H54 (cell line): ENCODE measurements around the gene TSPAN18.

ENCODE experiments used
- DNase-seq: peaks from one replicate; pipeline ENCODE4 v3.0.0; 2011; ENCODE audit warnings: low spot score, mixed read lengths; ENCODE audit not compliant: insufficient read length
- FAIRE-seq: peaks from 3 replicates; lab custom pipeline; 2011; peaks lifted over from hg19 to GRCh38; lab: Jason Lieb, UNC
- POLR2A ChIP-seq: IDR thresholded peaks from 2 replicates; pipeline ENCODE4 v1.6.1; 2011; ENCODE audit warnings: low read depth, mild to moderate bottlenecking, low read length

TSPAN18 gene

DNA sequence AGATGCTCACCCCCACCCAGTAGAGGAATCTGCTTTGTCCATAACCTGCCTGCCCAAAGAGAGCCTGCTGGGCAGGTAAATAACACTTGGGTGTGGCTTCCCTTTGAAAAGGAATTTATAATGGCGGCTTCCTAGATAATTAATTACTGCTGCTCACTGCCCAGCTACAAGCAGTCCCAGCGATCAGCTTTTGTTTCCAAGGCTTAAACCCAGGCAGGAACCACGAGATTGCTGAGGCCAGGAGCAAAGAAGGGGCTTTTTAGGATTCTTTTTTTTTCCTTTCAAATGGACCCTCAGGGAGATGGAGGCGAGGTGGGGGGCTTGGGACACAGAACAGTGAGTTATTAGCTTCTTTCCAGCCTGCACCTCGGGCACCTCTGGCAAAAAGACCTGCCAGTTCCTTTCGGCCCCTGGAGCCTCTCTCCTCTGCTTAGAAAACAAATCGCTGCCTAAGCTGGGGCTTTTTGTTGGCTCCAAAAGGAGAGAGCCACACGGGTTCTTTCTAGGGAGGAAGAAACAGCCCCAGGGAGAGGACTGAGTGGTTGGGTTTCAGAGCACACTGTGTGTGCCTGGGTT is 107.2 kb downstream of the TSPAN18 start:
- DNase-seq (no peak), FAIRE-seq (no peak)
- no peak for TF ChIP-seq POLR2A

- FAIRE-seq, result no peak
Measured at GRCh38 chr11:44834846-44835245, 108.1 kb downstream of the TSPAN18 start.

GRCh38 chr11:44835296-44835695 is 108.5 kb downstream of the TSPAN18 start:
- no peak for DNase-seq
- no peak for TF ChIP-seq POLR2A
- no peak for FAIRE-seq

More at GRCh38 chr11:44834846-44835245, 108.1 kb downstream of the TSPAN18 start:
- DNase-seq, result no peak
- TF ChIP-seq POLR2A, result no peak

GRCh38 chr11:44835938-44836337 is 109.2 kb downstream of the TSPAN18 start:
- FAIRE-seq (no peak), DNase-seq (no peak)
- TF ChIP-seq POLR2A, result no peak

GRCh38 chr11:44837661-44838060 is 110.9 kb downstream of the TSPAN18 start:
- DNase-seq (no peak), FAIRE-seq (no peak)
- no peak for TF ChIP-seq POLR2A

DNA sequence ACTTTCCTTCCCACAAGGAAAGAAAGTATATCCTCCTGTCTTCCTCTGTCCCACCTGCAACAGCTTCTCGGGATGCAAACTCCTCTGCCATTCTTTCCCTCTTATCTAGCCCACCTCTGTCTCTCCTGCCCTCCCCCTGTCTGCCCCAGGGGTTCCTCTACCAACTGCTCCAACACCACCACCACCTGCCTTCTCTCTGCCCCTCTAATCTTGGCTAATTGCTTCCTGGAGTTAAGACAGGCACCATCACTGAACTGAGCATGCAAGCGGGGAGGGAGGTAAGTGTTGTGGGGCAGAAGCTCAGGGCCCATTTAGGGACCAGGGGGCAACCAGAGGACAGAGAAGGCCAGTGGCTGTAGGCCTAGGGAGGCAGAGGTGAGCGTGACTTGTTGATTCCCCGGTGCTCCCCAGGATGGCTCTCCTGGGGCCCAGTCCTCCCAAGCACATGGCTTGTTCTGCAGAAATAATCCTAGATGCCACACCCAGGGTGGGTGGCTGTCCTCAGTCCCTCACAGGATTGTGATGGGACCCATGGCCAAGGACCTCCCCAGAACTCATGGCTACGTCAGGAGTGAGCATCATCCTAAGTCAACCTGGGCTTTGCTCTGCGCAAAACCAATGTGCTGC is 112.8 kb downstream of the TSPAN18 start:
- DNase-seq (no peak), FAIRE-seq (no peak)
- no peak for TF ChIP-seq POLR2A

DNA sequence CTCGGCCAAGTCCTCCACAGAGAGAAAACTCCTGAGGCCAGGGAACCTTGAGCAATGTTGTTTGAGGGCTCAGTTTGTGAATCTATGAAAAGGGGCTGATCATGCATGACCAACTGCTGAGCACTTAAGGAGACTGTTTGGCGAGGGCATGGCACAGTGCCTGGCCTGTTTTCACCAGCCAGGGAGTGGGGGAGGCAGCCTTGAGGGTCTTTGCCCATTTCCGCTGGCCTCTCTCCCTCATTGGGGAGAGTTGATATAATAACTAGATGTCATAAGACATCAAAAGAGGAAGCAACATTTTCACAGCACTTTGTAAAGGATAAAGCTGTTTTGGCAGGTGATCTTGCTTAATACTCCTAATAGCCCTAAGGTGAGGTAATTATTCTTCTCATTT is 113.3 kb downstream of the TSPAN18 start:
- DNase-seq (no peak), FAIRE-seq (no peak)
- no peak for TF ChIP-seq POLR2A

GRCh38 chr11:44840521-44841251 is 113.9 kb downstream of the TSPAN18 start:
- DNase-seq (no peak), FAIRE-seq (no peak)
- TF ChIP-seq POLR2A, result no peak

GRCh38 chr11:44842220-44842619 is 115.5 kb downstream of the TSPAN18 start:
- DNase-seq, result no peak
- TF ChIP-seq POLR2A, result no peak
- FAIRE-seq, result no peak

- no peak for TF ChIP-seq POLR2A
- DNase-seq (no peak), FAIRE-seq (no peak)
Measured at GRCh38 chr11:44846852-44847251, 120.1 kb downstream of the TSPAN18 start.

DNA sequence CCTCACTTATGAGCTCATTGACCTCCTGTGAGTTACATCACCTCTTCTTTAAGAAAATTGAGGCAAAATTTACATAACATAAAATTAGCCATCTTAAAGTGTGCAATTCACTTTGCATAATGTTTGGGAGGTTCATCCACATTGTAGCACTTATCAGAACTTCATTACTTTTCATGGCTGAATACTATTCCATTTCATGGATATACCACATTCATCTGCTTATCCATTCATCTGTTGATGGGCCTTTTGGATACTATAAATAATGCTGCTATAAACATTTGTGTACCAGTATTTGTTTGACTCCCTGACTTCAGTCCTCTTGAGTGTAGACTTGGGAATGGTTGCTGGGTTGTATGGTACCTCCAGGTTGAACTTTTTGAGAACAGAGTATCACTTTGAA is 120.6 kb downstream of the TSPAN18 start:
- no peak for DNase-seq
- no peak for FAIRE-seq
- TF ChIP-seq POLR2A, result no peak

DNA sequence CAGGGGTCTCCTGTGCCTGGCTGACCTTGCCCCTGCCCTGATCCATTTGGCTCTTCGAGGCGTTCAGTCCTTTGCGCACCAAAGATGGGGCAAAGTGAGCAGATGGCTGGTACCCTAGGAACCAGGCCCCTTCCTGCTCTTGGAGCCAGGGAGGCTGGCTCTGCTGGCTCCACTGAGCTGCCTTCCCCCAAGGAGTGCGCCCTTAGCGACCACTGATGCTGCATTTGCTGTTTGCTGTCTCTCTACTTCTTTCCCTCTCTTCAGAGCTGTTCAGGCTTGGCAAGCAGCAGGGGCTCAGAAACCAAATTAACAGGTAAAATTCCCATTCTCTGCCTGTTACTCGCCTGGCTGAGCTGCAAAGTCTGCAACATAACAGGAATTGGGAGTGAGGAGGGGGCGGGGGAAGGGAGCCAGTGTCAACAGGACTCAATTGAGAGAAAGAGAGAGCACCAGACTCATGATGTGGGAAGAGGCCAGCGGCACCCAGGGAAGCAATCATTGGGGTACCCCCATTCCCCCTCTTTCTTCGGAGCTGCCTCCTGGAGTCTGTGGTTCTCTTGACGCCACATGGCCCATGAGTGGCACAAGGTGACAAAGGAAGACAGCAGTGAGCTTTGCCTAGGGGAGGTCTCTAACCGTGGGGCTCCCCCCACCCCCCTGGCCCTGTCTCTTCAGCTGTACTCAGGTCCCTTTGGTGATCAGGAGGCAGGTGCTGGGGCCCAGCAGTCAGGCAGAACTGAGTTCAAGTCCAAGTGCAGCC is 121.6 kb downstream of the TSPAN18 start:
- DNase-seq, result no peak
- no peak for FAIRE-seq
- TF ChIP-seq POLR2A, result no peak

DNA sequence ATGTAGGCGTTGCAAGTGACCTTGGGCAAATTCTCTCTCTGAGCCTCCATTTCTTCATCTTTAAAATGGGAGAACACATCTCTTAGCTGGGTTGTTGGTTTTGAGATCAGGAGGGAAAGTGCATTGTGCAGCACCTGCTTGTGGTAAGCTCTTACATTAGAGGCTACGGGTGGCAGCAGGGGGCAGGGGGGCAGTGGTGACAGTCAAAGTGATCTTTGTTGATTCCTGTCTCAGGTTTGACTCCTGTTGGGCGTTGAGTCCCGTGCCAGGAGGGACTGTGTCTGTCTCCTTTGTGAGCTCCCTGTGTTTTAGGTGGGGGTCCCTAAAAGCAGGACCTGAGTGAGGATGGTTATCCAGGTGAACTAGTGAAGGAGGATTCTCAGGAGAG is 122.2 kb downstream of the TSPAN18 start:
- FAIRE-seq, result no peak
- TF ChIP-seq POLR2A, result no peak
- DNase-seq, result no peak

DNA sequence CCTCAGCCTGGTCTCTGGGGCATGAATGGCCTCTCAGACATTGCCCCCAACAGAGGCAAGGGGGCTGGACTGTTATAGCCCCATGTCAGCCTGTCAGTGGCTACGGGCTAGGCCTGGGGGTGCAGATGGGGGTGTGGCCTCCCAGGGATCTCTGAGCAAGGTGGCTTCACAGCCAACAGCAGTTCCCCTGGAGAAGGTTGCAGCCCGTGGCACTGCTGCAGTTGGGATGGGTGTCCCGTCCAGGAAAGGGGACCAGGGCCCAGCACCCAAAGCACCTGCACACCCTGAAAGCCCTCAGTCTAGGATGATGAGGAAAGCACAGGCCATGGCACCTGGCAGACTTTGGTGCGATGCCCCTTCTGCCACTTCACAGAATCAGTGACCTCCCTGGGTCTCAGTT is 122.7 kb downstream of the TSPAN18 start:
- DNase-seq (no peak), FAIRE-seq (no peak)
- TF ChIP-seq POLR2A, result no peak

GRCh38 chr11:44849922-44850321 is 123.2 kb downstream of the TSPAN18 start:
- DNase-seq (no peak), FAIRE-seq (no peak)
- no peak for TF ChIP-seq POLR2A
